Astrocyte (in vitro differentiated cells and primary cell): Measurements from ENCODE around the gene SMC1B.

Source experiments
- CTCF ChIP-seq: IDR thresholded peaks from 2 replicates; pipeline ENCODE4 v1.5.1; 2011; ENCODE audit warnings: low read depth, mild to moderate bottlenecking, inconsistent platforms, low read length, moderate library complexity; ENCODE audit not compliant: insufficient read depth
- EZH2 ChIP-seq: IDR thresholded peaks from 2 replicates; pipeline ENCODE4 v1.6.1; 2012; ENCODE audit warnings: mild to moderate bottlenecking, low read length, inconsistent platforms; ENCODE audit not compliant: insufficient read depth

- no peak for TF ChIP-seq CTCF
- no peak for TF ChIP-seq EZH2
Measured at GRCh38 chr22:45305456-45306075, 107.8 kb downstream of the SMC1B start.
